ENCODE results near the gene TNFRSF18. TPM values are rescaled to one million over a fixed set of nuclear protein-coding genes. Genes with fewer than 3 reads are reported as not detected.

TNFRSF18 gene
- total and polyA plus RNA-seq, 2 experiments from 2014 or later, result 1.1 to 1.5 TPM

DNA sequence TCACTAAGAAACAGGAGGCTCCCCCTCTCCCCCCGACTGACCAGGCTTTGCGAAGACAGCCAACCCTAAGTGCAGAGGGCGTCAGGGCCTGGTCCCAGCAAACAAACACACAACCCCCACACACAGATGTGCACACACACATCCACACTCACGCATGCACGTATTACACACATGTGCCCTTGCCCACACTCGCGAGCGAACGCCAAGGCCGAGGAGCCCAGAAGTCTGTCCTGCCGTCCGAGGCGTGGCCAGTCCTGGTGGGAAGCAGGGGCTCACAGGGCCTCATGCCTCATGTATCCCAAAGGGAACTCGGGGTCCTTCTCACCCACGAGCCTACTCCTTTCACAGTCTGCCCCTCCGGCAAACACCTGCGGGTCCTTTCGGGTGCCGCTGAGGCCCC, 23.4 kb upstream of the TNFRSF18 start:
- Histone ChIP-seq H3K4me2 (no peak overlapping the region), H3K36me3 (ENCODE audit: insufficient read depth) (no peaks in the 10 kb centered on the region), H3K4me3 (no peak overlapping the region), H2AFZ (no peak overlapping the region), H3K9me2 (ENCODE audit: insufficient read depth) (no peaks in the 10 kb centered on the region), H3K4me1 (ENCODE audit: insufficient read depth) (peaks cover 6% of the 10 kb centered on the region), H3F3A (replicated peaks; ENCODE audit: low read depth) (peaks cover 10% of the 10 kb centered on the region; the same call in 1 of the 2 replicates), H3K27ac (ENCODE audit: low read depth) (no peak overlapping the region), H3K79me2 (replicated peaks; ENCODE audit: insufficient read depth) (peaks cover 40% of the 10 kb centered on the region), H3K27me3 (ENCODE audit: insufficient read depth) (no peaks in the 10 kb centered on the region), H4K20me1 (replicated peaks; ENCODE audit: insufficient read depth) (peaks cover 8% of the 10 kb centered on the region)
- DNase-seq (ENCODE audit: low spot score) (no peak), ATAC-seq (no peak)
- Mint-ChIP-seq H3K4me3 (peak overlapping the region; percentile 36; the same call in 2 of the 3 replicates), H3K27ac (peak overlapping the region; percentile 71; the same call in 1 of the 2 replicates), H3K4me1 (peaks cover 18% of the 10 kb centered on the region), H3K27me3 (ENCODE audit: insufficient read depth, low read depth, poor library complexity) (peaks cover 18% of the 10 kb centered on the region), H3K9me3 (peaks cover 10% of the 10 kb centered on the region), H3K36me3 (ENCODE audit: low read depth) (peaks cover 33% of the 10 kb centered on the region)
- TF ChIP-seq NANOG (IDR thresholded peaks at IDR 0.05; ENCODE audit: borderline replicate concordance) (no peak), CREB1 (CRISPR knock-in tag; IDR thresholded peaks at IDR 0.05; ENCODE audit: low read depth) (no peak), ZNF114 (CRISPR knock-in tag; IDR thresholded peaks at IDR 0.05) (no peak), EZH2phosphoT487 (IDR thresholded peaks at IDR 0.05; ENCODE audit: unreplicated experiment) (no peak), JUNB (IDR thresholded peaks at IDR 0.05; ENCODE audit: unreplicated experiment) (no peak), CTCF (conservative IDR thresholded peaks at IDR 0.05; ENCODE audit: low read depth in 2 of 2) (no peak), POLR2AphosphoS5 (IDR thresholded peaks at IDR 0.05; ENCODE audit: low read depth) (no peak), ZNF331 (CRISPR knock-in tag; IDR thresholded peaks at IDR 0.05; ENCODE audit: low read depth) (no peak), STAT1 (IDR thresholded peaks at IDR 0.05; ENCODE audit: unreplicated experiment) (no peak), ETS1 (IDR thresholded peaks at IDR 0.05) (no peak), EZH2 (IDR thresholded peaks at IDR 0.05; ENCODE audit: low read depth, unreplicated experiment) (no peak)
- TF ChIP-seq, protein P1, sequence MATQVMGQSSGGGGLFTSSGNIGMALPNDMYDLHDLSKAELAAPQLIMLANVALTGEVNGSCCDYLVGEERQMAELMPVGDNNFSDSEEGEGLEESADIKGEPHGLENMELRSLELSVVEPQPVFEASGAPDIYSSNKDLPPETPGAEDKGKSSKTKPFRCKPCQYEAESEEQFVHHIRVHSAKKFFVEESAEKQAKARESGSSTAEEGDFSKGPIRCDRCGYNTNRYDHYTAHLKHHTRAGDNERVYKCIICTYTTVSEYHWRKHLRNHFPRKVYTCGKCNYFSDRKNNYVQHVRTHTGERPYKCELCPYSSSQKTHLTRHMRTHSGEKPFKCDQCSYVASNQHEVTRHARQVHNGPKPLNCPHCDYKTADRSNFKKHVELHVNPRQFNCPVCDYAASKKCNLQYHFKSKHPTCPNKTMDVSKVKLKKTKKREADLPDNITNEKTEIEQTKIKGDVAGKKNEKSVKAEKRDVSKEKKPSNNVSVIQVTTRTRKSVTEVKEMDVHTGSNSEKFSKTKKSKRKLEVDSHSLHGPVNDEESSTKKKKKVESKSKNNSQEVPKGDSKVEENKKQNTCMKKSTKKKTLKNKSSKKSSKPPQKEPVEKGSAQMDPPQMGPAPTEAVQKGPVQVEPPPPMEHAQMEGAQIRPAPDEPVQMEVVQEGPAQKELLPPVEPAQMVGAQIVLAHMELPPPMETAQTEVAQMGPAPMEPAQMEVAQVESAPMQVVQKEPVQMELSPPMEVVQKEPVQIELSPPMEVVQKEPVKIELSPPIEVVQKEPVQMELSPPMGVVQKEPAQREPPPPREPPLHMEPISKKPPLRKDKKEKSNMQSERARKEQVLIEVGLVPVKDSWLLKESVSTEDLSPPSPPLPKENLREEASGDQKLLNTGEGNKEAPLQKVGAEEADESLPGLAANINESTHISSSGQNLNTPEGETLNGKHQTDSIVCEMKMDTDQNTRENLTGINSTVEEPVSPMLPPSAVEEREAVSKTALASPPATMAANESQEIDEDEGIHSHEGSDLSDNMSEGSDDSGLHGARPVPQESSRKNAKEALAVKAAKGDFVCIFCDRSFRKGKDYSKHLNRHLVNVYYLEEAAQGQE (IDR thresholded peaks at IDR 0.05; ENCODE audit: unreplicated experiment), result no peak
- TF ChIP-seq, protein P2, sequence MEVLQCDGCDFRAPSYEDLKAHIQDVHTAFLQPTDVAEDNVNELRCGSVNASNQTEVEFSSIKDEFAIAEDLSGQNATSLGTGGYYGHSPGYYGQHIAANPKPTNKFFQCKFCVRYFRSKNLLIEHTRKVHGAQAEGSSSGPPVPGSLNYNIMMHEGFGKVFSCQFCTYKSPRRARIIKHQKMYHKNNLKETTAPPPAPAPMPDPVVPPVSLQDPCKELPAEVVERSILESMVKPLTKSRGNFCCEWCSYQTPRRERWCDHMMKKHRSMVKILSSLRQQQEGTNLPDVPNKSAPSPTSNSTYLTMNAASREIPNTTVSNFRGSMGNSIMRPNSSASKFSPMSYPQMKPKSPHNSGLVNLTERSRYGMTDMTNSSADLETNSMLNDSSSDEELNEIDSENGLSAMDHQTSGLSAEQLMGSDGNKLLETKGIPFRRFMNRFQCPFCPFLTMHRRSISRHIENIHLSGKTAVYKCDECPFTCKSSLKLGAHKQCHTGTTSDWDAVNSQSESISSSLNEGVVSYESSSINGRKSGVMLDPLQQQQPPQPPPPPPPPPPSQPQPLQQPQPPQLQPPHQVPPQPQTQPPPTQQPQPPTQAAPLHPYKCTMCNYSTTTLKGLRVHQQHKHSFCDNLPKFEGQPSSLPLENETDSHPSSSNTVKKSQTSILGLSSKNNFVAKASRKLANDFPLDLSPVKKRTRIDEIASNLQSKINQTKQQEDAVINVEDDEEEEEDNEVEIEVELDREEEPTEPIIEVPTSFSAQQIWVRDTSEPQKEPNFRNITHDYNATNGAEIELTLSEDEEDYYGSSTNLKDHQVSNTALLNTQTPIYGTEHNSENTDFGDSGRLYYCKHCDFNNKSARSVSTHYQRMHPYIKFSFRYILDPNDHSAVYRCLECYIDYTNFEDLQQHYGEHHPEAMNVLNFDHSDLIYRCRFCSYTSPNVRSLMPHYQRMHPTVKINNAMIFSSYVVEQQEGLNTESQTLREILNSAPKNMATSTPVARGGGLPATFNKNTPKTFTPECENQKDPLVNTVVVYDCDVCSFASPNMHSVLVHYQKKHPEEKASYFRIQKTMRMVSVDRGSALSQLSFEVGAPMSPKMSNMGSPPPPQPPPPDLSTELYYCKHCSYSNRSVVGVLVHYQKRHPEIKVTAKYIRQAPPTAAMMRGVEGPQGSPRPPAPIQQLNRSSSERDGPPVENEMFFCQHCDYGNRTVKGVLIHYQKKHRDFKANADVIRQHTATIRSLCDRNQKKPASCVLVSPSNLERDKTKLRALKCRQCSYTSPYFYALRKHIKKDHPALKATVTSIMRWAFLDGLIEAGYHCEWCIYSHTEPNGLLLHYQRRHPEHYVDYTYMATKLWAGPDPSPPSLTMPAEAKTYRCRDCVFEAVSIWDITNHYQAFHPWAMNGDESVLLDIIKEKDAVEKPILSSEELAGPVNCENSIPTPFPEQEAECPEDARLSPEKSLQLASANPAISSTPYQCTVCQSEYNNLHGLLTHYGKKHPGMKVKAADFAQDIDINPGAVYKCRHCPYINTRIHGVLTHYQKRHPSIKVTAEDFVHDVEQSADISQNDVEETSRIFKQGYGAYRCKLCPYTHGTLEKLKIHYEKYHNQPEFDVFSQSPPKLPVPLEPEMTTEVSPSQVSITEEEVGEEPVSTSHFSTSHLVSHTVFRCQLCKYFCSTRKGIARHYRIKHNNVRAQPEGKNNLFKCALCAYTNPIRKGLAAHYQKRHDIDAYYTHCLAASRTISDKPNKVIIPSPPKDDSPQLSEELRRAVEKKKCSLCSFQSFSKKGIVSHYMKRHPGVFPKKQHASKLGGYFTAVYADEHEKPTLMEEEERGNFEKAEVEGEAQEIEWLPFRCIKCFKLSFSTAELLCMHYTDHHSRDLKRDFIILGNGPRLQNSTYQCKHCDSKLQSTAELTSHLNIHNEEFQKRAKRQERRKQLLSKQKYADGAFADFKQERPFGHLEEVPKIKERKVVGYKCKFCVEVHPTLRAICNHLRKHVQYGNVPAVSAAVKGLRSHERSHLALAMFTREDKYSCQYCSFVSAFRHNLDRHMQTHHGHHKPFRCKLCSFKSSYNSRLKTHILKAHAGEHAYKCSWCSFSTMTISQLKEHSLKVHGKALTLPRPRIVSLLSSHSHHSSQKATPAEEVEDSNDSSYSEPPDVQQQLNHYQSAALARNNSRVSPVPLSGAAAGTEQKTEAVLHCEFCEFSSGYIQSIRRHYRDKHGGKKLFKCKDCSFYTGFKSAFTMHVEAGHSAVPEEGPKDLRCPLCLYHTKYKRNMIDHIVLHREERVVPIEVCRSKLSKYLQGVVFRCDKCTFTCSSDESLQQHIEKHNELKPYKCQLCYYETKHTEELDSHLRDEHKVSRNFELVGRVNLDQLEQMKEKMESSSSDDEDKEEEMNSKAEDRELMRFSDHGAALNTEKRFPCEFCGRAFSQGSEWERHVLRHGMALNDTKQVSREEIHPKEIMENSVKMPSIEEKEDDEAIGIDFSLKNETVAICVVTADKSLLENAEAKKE (CRISPR knock-in tag; IDR thresholded peaks at IDR 0.05), result no peak
